IMR-90 (cell line): ENCODE measurements around the gene ARHGAP28. TPM values are rescaled to one million over a fixed set of nuclear protein-coding genes. Genes with fewer than 3 reads are reported as not detected.
"Not testable (repeated sequence)": the region's sequence is repeated elsewhere in the genome, so short reads cannot be mapped to it uniquely, and the experiment has no call there.

Experiments
- ATAC-seq: fragments of 200-7000 bp; cut with Tn5 transposase; 2 replicates; pipeline ENCODE4 v1.9.1; 2020; ENCODE audit warnings: low read depth, mild to moderate bottlenecking, moderate library complexity
- BruUV-seq: library from RNA; stranded (reverse); fragments of 400-500 nt; replicated peaks from 2 replicates; lab custom pipeline; 2021; lab: Mats Ljungman, UMichigan
- CTCF ChIA-PET: fragments of 300-600 bp; formaldehyde crosslinking; extraction: SDS; loops from one replicate; lab custom pipeline; 2021; ENCODE audit warnings: antibody characterized with exemption; lab: Yijun Ruan, JAX
- POLR2A ChIA-PET: fragments of 300-600 bp; sonication (Branson Sonifier 250); formaldehyde crosslinking; loops from one replicate; lab custom pipeline; 2022; ENCODE audit warnings: antibody characterized with exemption; ENCODE audit not compliant: unreplicated experiment; lab: Charles Lee
- DNase-seq: peaks from one replicate; pipeline ENCODE4 v3.0.0; 2013
- H2AFZ ChIP-seq: replicated peaks from 2 replicates; pipeline ENCODE3; 2013; ENCODE audit warnings: low read length, mild to moderate bottlenecking; ENCODE audit not compliant: poor library complexity
- H2AK5ac ChIP-seq: 2 replicates; pipeline ENCODE4 v1.6.1; 2013; ENCODE audit warnings: low read depth, low read length, inconsistent platforms
- H2AK9ac ChIP-seq: replicated peaks from 2 replicates; pipeline ENCODE3; 2013; ENCODE audit warnings: mild to moderate bottlenecking, low read depth, low read length, moderate library complexity; ENCODE audit not compliant: poor library complexity
- H2BK120ac ChIP-seq: 2 replicates; pipeline ENCODE4 v1.6.1; 2013; ENCODE audit warnings: low read depth, low read length, inconsistent platforms
- H2BK15ac ChIP-seq: 3 replicates; pipeline ENCODE4 v1.6.1; 2013; ENCODE audit warnings: low read depth, low read length, inconsistent platforms
- H2BK20ac ChIP-seq: 2 replicates; pipeline ENCODE4 v1.6.1; 2013; ENCODE audit warnings: low read depth, mild to moderate bottlenecking, inconsistent platforms, low read length, moderate library complexity
- H2BK5ac ChIP-seq: 2 replicates; pipeline ENCODE4 v1.6.1; 2013; ENCODE audit warnings: mild to moderate bottlenecking, low read depth, low read length, inconsistent platforms; ENCODE audit not compliant: poor library complexity, severe bottlenecking
- H3K14ac ChIP-seq: replicated peaks from 2 replicates; pipeline ENCODE4 v1.6.1; 2013; ENCODE audit warnings: low read depth, low read length, inconsistent platforms
- H3K18ac ChIP-seq: 2 replicates; pipeline ENCODE4 v1.6.1; 2013; ENCODE audit warnings: low read depth, low read length, control low read depth
- H3K23ac ChIP-seq: 2 replicates; pipeline ENCODE4 v1.6.1; 2013; ENCODE audit warnings: low read depth, low read length, inconsistent platforms
- H3K27ac ChIP-seq: 2 replicates; pipeline ENCODE4 v1.5.1; 2013; ENCODE audit warnings: mild to moderate bottlenecking, control low read depth, low read length; ENCODE audit not compliant: insufficient read depth
- H3K27me3 ChIP-seq: 2 replicates; pipeline ENCODE4 v1.6.1; 2013; ENCODE audit warnings: low read length; ENCODE audit not compliant: control insufficient read depth, insufficient read depth
- H3K36me3 ChIP-seq: 2 replicates; pipeline ENCODE4 v1.6.1; 2013; ENCODE audit warnings: low read length, mixed read lengths; ENCODE audit not compliant: control insufficient read depth, insufficient read depth
- H3K4ac ChIP-seq: 2 replicates; pipeline ENCODE4 v1.6.1; 2013; ENCODE audit warnings: low read depth, low read length, inconsistent platforms
- H3K4me1 ChIP-seq: 2 replicates; pipeline ENCODE4 v1.6.1; 2013; ENCODE audit warnings: low read length, mixed read lengths; ENCODE audit not compliant: control insufficient read depth, insufficient read depth
- H3K4me2 ChIP-seq: 2 replicates; pipeline ENCODE4 v1.6.1; 2013; ENCODE audit warnings: low read depth, mild to moderate bottlenecking, control low read depth, low read length, moderate library complexity
- H3K4me3 ChIP-seq: 2 replicates; pipeline ENCODE4 v1.5.1; 2013; ENCODE audit warnings: low read depth, mild to moderate bottlenecking, control low read depth, low read length, moderate library complexity; ENCODE audit not compliant: insufficient read depth
- H3K56ac ChIP-seq: 2 replicates; pipeline ENCODE4 v1.6.1; 2013; ENCODE audit warnings: low read length, inconsistent platforms; ENCODE audit not compliant: insufficient read depth; ENCODE audit errors: extremely low read depth
- H3K79me1 ChIP-seq, 2 experiments: 2 replicates each; pipeline ENCODE4 v1.6.1; 2013; ENCODE audit warnings: low read length in 2 of 2, inconsistent platforms in 1 of 2, low read depth in 1 of 2
- H3K9ac ChIP-seq: 2 replicates; pipeline ENCODE4 v1.6.1; 2013; ENCODE audit warnings: low read depth, low read length, control low read depth
- H3K9me1 ChIP-seq: 2 replicates; pipeline ENCODE4 v1.6.1; 2013; ENCODE audit warnings: low read length, inconsistent platforms; ENCODE audit not compliant: insufficient read depth
- H3K9me3 ChIP-seq: 2 replicates; pipeline ENCODE4 v1.6.1; 2013; ENCODE audit warnings: low read length; ENCODE audit not compliant: control insufficient read depth, insufficient read depth
- H4K20me1 ChIP-seq: 2 replicates; pipeline ENCODE4 v1.6.1; 2013; ENCODE audit warnings: low read length, inconsistent platforms; ENCODE audit not compliant: insufficient read depth
- H4K5ac ChIP-seq: 2 replicates; pipeline ENCODE4 v1.6.1; 2013; ENCODE audit warnings: mild to moderate bottlenecking, low read depth, low read length, control low read depth
- H4K8ac ChIP-seq, 2 experiments: 2 replicates each; pipeline ENCODE4 v1.6.1; 2013; ENCODE audit warnings: low read depth in 2 of 2, low read length in 2 of 2, control low read depth in 1 of 2, inconsistent platforms in 1 of 2
- H4K91ac ChIP-seq: 2 replicates; pipeline ENCODE4 v1.6.1; 2013; ENCODE audit warnings: low read depth, low read length, inconsistent platforms; ENCODE audit not compliant: insufficient read depth
- WGBS, 2 experiments: methylation state at CpG; one replicate each; pipeline versions ENCODE4 v1.1.5 to v1.1.7; 2013; ENCODE audit warnings: missing lambda C conversion rate in 2 of 2; ENCODE audit not compliant: insufficient read length in 1 of 2; ENCODE audit errors: extremely low coverage in 2 of 2; 5-methylcytosine and 5-hydroxymethylcytosine counted together
- dilution Hi-C: fragments of 300-500 bp; cut with HindIII; formaldehyde crosslinking; loops from one replicate; pipeline ENCODE4 v1.14.3; 2018; ENCODE audit warnings: low sequenced_read_pairs; ENCODE audit not compliant: unreplicated experiment
- in situ Hi-C: fragments of 300-500 bp; cut with MboI; formaldehyde crosslinking; loops from 3 replicates; pipeline ENCODE4 v1.14.3; 2019; ENCODE audit warnings: low sequenced_read_pairs, inconsistent platforms, mixed read lengths
- intact Hi-C: fragments of 100-400 bp; cut with micrococcal nuclease; formaldehyde crosslinking; loops from 2 replicates; pipeline ENCODE4 v1.10.0; 2022
- polyA plus RNA-seq, 3 experiments: library from polyadenylated mRNA; depleted of rRNA; stranded (reverse); fragments of >200 nt; gene quantifications; 2 replicates each; pipeline ENCODE4 v1.2.3, GENCODE V29; 2012; ENCODE audit warnings: low replicate concordance in 1 of 3
- total RNA-seq: library from RNA; depleted of rRNA; stranded (reverse); fragments of >200 nt; gene quantifications from 2 replicates; pipeline ENCODE4 v1.2.3, GENCODE V29; 2012

ARHGAP28 gene
- total and polyA plus RNA-seq, 2 of the 4 experiments (the other 2 are of a cell fraction) = 1.8 to 3.8 TPM

DNA sequence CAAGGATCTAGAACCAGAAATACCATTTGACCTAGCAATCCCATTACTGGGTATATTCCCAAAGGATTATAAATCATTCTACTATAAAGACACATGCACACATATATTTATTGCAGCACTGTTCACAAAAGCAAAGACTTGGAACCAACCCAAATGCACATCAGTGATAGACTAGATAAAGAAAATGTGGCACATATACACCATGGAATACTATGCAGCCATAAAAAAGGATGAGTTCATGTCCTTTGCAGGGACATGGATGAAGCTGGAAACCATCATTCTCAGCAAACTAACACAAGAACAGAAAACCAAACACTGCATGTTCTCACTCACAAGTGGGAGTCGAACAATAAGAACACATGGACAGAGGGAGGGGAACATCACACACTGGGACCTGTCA lies 70.8 kb downstream of the ARHGAP28 start:
- H3K4me3 ChIP-seq, DNase-seq, in situ Hi-C loops: not testable (repeated sequence)

More for the DNA sequence above, 70.8 kb downstream of the ARHGAP28 start:
- H2AK9ac ChIP-seq, H3K27me3 ChIP-seq, H3K4me1 ChIP-seq, CTCF ChIA-PET, H2BK20ac ChIP-seq, H2AK5ac ChIP-seq, H2AFZ ChIP-seq, H3K36me3 ChIP-seq, H3K9me3 ChIP-seq, H4K20me1 ChIP-seq, H4K91ac ChIP-seq, H2BK15ac ChIP-seq, BruUV-seq, H4K8ac ChIP-seq, ATAC-seq, H3K27ac ChIP-seq, intact Hi-C loops, H3K56ac ChIP-seq, H3K4ac ChIP-seq, H3K79me1 ChIP-seq, POLR2A ChIA-PET, H3K18ac ChIP-seq, H4K5ac ChIP-seq, H3K9ac ChIP-seq, H3K14ac ChIP-seq, H3K9me1 ChIP-seq, H2BK120ac ChIP-seq, dilution Hi-C loops, H2BK5ac ChIP-seq, H3K23ac ChIP-seq, H3K4me2 ChIP-seq: not testable (repeated sequence)
- no CpG with 5 or more reads among the region's 1 CpG for WGBS, 2 experiments
